GM21825 (cell line): ENCODE data around the gene ANOS1.
"Not testable (repeated sequence)": the region's sequence is repeated elsewhere in the genome, so short reads cannot be mapped to it uniquely, and the experiment has no call there.

Experiments
- ATAC-seq: cut with Tn5 transposase; IDR thresholded peaks from one replicate; pipeline ENCODE4 v1.9.1; 2021; ENCODE audit warnings: mild to moderate bottlenecking, moderate library complexity; ENCODE audit not compliant: unreplicated experiment

ANOS1 gene

GRCh38 chrX:8635812-8636211 is 96.1 kb downstream of the ANOS1 start:
- no peak for ATAC-seq

- ATAC-seq = no peak
Observed at GRCh38 chrX:8632924-8633323, 99.0 kb downstream of the ANOS1 start.

DNA sequence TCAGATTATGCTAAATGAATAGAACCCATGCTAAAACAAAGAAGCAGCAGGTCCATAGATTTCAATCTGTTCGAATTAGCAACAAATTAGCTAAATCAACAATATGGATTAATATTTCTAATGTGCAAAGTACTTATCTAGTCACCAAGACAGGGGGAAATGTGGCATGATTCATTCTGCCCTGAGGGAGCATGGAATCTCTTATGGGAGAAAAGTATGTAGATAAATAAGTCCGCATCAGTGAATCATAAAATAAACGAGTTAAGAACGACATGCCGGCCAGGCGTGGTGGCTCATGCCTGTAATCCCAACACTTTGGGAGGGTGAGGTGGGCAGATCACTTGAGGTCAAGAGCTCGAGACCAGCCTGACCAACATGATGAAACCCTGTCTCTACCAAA is 102.1 kb downstream of the ANOS1 start:
- ATAC-seq = no peak

DNA sequence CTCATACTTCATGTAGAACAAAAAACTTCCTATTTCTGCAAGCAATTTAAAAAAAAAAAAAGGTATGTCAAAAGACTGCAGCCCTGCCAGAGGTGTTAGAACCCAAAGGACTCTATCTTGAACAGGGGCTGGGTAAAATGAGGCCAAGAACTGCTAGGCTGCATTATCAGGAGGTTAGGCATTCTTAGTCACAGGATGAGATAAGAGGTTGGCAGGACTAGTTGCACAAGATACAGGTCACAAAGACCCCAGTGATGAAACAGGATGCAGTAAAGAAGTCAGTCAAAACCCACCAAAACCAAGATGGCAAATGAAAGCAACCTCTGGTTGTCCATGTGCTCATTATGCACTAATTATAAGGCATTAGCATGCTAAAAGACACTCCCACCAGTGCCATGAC is 104.1 kb downstream of the ANOS1 start:
- no peak for ATAC-seq

- ATAC-seq = no peak
Observed at GRCh38 chrX:8607326-8607725, 124.6 kb downstream of the ANOS1 start.

DNA sequence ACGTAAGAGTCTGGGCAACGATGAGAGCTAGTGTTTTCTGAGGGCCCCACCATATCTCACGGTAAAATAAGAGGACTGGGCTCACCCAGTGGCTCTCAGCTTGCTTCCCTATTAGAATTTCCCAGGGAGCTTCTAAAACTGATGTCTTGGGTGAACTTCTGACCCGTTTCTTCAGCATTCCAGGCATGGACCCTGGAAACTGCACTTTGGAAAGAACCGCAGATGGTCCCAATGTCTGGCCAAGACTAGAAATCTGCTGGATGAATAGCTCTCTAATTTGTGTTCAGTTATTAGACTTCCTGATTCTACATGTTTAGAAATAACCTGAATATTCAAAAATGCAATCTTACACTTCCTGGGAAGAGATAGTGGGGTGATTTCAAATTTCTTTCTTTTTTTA is 127.8 kb downstream of the ANOS1 start:
- ATAC-seq = no peak

DNA sequence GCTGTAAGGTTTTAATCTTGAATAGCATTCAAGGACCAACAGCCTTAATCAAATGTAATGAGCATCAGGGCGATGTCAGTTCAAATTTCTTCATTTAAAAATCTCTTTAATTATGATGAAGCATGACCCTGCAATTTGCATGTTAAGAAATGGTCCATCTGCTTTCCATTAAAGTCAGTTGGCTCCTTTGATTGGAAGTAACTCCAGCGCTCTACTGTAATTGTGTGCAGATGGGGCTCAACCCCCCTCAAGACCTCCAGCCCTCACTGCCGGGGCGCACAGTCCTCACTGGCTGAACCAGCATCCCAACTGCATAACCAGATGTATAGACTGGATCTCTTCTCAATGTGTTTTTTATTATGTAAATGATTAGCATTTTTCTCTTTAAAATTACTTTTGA is 140.4 kb downstream of the ANOS1 start:
- ATAC-seq = no peak

- ATAC-seq = no peak
Observed at GRCh38 chrX:8586953-8587352, 145.0 kb downstream of the ANOS1 start.

DNA sequence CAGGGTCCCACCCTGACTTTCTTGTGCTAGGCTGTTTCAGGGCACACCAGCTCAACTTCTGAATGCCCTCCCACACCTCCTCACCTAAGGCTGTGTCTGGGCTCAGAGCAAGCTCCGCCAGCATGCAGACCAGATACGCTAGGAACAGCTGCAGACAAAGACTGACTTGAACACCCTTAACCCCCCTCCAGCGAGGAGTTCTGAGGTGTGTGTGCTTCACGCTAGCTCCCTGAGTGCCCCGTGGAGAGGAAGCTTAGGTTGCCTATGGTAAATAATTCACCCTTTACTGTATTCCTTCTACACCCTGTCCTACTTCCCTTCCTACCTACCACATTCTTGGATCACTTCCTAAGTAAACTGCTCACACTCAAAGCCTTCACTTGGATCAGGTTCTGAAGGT is 152.3 kb downstream of the ANOS1 start:
- no peak for ATAC-seq

GRCh38 chrX:8576821-8577220 is 155.1 kb downstream of the ANOS1 start:
- no peak for ATAC-seq

- no peak for ATAC-seq
Observed at GRCh38 chrX:8565729-8566128, 166.2 kb downstream of the ANOS1 start.

DNA sequence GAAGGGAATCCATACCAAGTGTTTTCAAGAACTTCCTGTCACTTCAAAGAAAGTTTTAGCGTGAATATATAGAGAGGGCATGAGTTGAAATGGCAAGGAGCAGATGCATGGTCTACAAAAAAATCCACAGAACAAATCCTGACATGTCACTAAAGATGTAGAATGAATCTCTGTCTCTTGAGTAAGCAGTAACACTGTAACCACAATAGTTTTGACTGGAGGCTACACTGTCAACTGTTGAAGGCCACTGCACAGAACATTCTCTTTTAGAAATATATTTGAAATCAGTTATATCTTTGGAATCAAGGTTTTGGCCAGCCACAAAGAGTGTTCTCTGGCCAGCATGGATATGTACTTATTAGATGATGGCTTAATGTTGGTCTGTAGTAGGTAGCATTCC is 183.5 kb downstream of the ANOS1 start:
- ATAC-seq = no peak

- ATAC-seq = no peak
Observed at GRCh38 chrX:8546715-8547114, 185.2 kb downstream of the ANOS1 start.

- ATAC-seq = no peak
Observed at GRCh38 chrX:8520791-8521190, 211.1 kb downstream of the ANOS1 start.

DNA sequence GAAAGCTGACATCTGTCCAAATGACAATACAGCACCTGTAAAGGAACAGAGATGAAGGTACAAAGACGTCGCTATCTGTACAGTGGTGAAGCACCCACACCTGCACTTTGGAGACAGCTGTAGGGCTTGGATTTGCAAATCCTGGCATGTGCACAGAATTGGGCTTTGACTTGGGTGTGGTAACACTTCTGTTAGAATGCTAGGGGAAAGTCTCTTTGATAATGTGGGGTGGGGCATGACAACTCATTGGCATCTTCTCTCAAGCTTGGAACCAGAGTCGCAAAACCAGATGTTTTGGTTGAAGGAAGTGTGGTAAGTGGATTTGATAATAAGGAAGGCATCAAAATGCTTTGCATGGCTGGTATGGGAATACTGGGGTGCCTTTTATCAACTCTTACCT is 211.8 kb downstream of the ANOS1 start:
- ATAC-seq = no peak

DNA sequence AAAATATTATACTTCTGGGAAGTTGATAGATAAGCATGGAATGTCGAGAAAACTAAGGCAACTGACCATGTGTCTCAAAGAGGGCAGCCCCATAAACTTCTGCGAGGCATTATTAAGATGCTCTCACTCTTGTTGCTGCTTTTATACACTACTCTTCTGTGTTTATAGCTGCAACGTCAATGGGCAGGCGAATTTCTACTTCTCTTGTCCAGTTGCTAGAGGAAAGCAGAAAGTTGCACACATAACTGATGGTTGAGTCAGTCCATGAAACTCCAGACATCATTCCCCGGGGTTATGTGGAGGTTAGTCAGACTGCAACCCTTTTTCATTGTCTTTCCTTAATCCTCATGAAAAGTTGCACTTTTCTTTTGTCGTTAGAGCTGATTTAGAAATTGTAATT is 227.5 kb downstream of the ANOS1 start:
- ATAC-seq = no peak

GRCh38 chrX:8502101-8502500 is 229.8 kb downstream of the ANOS1 start:
- not testable (repeated sequence) for ATAC-seq

DNA sequence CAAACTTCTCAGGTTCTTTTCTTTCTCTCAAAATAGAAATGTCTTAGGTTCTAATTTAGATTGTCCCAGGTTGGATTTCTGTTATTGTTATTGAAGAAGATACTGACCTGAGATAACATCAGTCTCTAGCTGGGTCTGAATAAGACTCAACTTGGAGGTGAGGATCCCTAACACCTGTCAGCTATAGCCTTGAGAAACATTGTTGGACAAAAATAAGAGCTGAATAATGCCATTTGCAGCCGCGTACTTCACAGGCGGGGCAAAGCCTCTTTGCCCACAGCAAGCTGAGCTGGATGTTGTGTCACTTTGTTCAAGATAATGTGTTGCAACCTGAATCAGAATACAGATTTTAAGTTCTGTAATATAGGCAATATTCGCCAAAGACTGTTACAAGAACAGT is 231.7 kb downstream of the ANOS1 start:
- ATAC-seq = no peak

GRCh38 chrX:8495036-8495435 is 236.9 kb downstream of the ANOS1 start:
- not testable (repeated sequence) for ATAC-seq

GRCh38 chrX:8484360-8484949 is 247.5 kb downstream of the ANOS1 start:
- no peak for ATAC-seq
